IMR-90 (cell line): ENCODE results near the gene GNAZ.

Source experiments
- CEBPB ChIP-seq: IDR thresholded peaks from 2 replicates; pipeline ENCODE4 v1.6.1; 2012; ENCODE audit warnings: low read depth, low read length, improper control_type of control experiment
- CHD1 ChIP-seq: IDR thresholded peaks from 2 replicates; pipeline ENCODE4 v1.6.1; 2012; ENCODE audit warnings: low read depth, low read length, improper control_type of control experiment
- ELK1 ChIP-seq: fragments of 150-350 bp; IDR thresholded peaks from 2 replicates; pipeline ENCODE4 v1.6.1; 2016; ENCODE audit warnings: low read depth, mild to moderate bottlenecking, low read length, moderate library complexity, borderline replicate concordance
- FOS ChIP-seq: fragments of 150-350 bp; IDR thresholded peaks from 2 replicates; pipeline ENCODE4 v1.6.1; 2016; ENCODE audit warnings: low read depth, low read length
- MAFK ChIP-seq: IDR thresholded peaks from 2 replicates; pipeline ENCODE4 v1.6.1; 2012; ENCODE audit warnings: low read depth, low read length, improper control_type of control experiment
- MXI1 ChIP-seq: IDR thresholded peaks from 2 replicates; pipeline ENCODE4 v1.6.1; 2012; ENCODE audit warnings: low read depth, mild to moderate bottlenecking, low read length, moderate library complexity, borderline replicate concordance
- NFE2L2 ChIP-seq: fragments of 150-350 bp; IDR thresholded peaks from 2 replicates; pipeline ENCODE4 v1.6.1; 2016; ENCODE audit warnings: low read depth, mild to moderate bottlenecking, low read length
- POLR2A ChIP-seq: IDR thresholded peaks from 2 replicates; pipeline ENCODE4 v1.6.1; 2012; ENCODE audit warnings: mild to moderate bottlenecking, low read depth, low read length
- RAD21 ChIP-seq: IDR thresholded peaks from 2 replicates; pipeline ENCODE4 v1.6.1; 2012; ENCODE audit warnings: low read length, improper control_type of control experiment
- RFX5 ChIP-seq: IDR thresholded peaks from 2 replicates; pipeline ENCODE4 v1.8.0; 2012; ENCODE audit warnings: low read depth, mild to moderate bottlenecking, low read length, moderate library complexity
- SMC3 ChIP-seq: fragments of 150-350 bp; IDR thresholded peaks from 2 replicates; pipeline ENCODE4 v1.6.1; 2016; ENCODE audit warnings: low read depth, mild to moderate bottlenecking, antibody characterized with exemption, low read length, moderate library complexity
- USF2 ChIP-seq: fragments of 150-350 bp; IDR thresholded peaks from 2 replicates; pipeline ENCODE4 v1.6.1; 2017; ENCODE audit warnings: mild to moderate bottlenecking, antibody characterized with exemption, low read length, low read depth
- TF ChIP-seq, protein P1 (sequence below): conservative IDR thresholded peaks from 2 replicates; pipeline ENCODE4 v1.5.1; 2012; ENCODE audit warnings: mild to moderate bottlenecking, low read depth, low read length, improper control_type of control experiment

DNA sequence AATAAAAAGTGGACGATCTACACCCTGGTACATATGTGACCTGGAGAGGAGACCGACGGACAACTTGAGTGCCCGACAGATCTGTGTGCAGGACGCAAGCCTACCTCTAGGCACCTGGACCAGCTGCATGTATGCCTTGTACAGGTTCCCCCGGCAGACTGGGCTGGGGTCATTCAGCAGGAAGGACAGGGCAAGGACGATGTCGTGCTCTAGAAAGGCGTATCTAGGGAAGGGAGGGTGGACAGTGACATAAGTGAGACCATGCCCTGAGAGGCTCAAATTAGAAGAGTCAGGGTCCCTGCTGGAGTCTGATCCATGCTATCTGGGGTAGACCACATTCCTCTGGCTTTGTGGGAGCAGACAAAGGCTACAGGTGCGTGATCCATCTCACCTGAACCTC lies 63.6 kb downstream of the GNAZ start:
- TF ChIP-seq, protein P1, sequence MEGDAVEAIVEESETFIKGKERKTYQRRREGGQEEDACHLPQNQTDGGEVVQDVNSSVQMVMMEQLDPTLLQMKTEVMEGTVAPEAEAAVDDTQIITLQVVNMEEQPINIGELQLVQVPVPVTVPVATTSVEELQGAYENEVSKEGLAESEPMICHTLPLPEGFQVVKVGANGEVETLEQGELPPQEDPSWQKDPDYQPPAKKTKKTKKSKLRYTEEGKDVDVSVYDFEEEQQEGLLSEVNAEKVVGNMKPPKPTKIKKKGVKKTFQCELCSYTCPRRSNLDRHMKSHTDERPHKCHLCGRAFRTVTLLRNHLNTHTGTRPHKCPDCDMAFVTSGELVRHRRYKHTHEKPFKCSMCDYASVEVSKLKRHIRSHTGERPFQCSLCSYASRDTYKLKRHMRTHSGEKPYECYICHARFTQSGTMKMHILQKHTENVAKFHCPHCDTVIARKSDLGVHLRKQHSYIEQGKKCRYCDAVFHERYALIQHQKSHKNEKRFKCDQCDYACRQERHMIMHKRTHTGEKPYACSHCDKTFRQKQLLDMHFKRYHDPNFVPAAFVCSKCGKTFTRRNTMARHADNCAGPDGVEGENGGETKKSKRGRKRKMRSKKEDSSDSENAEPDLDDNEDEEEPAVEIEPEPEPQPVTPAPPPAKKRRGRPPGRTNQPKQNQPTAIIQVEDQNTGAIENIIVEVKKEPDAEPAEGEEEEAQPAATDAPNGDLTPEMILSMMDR = no peak
- TF ChIP-seq POLR2A (no peak), RAD21 (no peak), FOS (no peak), CHD1 (no peak), MXI1 (no peak), SMC3 (no peak), USF2 (no peak), RFX5 (no peak), CEBPB (no peak), ELK1 (no peak), MAFK (no peak), NFE2L2 (no peak)
